ENCODE measurements around the gene P2RX7. TPM values are rescaled to one million over a fixed set of nuclear protein-coding genes. Genes with fewer than 3 reads are reported as not detected.

P2RX7 gene
- 1.9 TPM for total RNA-seq
- long read RNA-seq, full-length matches to known transcripts = 1 of 2 reads
- long read RNA-seq, partial matches to known transcripts = 0 of 2 reads
- long read RNA-seq, other reads (novel, unspliced or antisense) = 1 of 2 reads

- DNase-seq = peak; percentile 85
- peak; percentile 77 for ATAC-seq
- intact Hi-C loops (cut with micrococcal nuclease) = no loop called here
Measured at GRCh38 chr12:121132601-121133481, at the start of gene P2RX7. Gene P2RX7 (plus strand): TSS chr12:121132876. CDS start chr12:121132971, 95 bp downstream.

- no peak for ATAC-seq
- no peak for DNase-seq
- intact Hi-C loops (cut with micrococcal nuclease) = no loop called here
Measured at GRCh38 chr12:121084229-121084628, 48.4 kb upstream of the P2RX7 start.

GRCh38 chr12:121085069-121085468, 47.6 kb upstream of the P2RX7 start:
- intact Hi-C loops (cut with micrococcal nuclease) = no loop called here
- DNase-seq (no peak), ATAC-seq (no peak)

- intact Hi-C loops (cut with micrococcal nuclease) = no loop called here
- DNase-seq (no peak), ATAC-seq (no peak)
Measured at GRCh38 chr12:121085506-121086353, 46.9 kb upstream of the P2RX7 start.

- intact Hi-C loops (cut with micrococcal nuclease) = no loop called here
- DNase-seq = no peak
- no peak for ATAC-seq
Measured at GRCh38 chr12:121086781-121087295, 45.8 kb upstream of the P2RX7 start.

- DNase-seq (no peak), ATAC-seq (no peak)
- intact Hi-C loops (cut with micrococcal nuclease) = no loop called here
Measured at GRCh38 chr12:121087467-121088194, 45.0 kb upstream of the P2RX7 start.

- DNase-seq = no peak
- intact Hi-C loops (cut with micrococcal nuclease) = no loop called here
- ATAC-seq = no peak
Measured at GRCh38 chr12:121088195-121088585, 44.5 kb upstream of the P2RX7 start.

- ATAC-seq = peak; percentile 34
- intact Hi-C loops (cut with micrococcal nuclease) = no loop called here
- no peak for DNase-seq
Measured at GRCh38 chr12:121089031-121089812, 43.5 kb upstream of the P2RX7 start.

GRCh38 chr12:121089813-121090430, 42.8 kb upstream of the P2RX7 start:
- ATAC-seq = no peak
- no peak for DNase-seq
- intact Hi-C loops (cut with micrococcal nuclease) = no loop called here

GRCh38 chr12:121090586-121091514, 41.8 kb upstream of the P2RX7 start:
- intact Hi-C loops (cut with micrococcal nuclease) = no loop called here
- DNase-seq (no peak), ATAC-seq (no peak)

GRCh38 chr12:121092034-121092433, 40.6 kb upstream of the P2RX7 start:
- DNase-seq = no peak
- no peak for ATAC-seq
- intact Hi-C loops (cut with micrococcal nuclease) = no loop called here

GRCh38 chr12:121093487-121093891, 39.2 kb upstream of the P2RX7 start:
- intact Hi-C loops (cut with micrococcal nuclease) = no loop called here
- ATAC-seq (no peak), DNase-seq (no peak)

- ATAC-seq = peak; percentile 92
- intact Hi-C loops (cut with micrococcal nuclease) = no loop called here
Measured at GRCh38 chr12:121095544-121096198, 37.0 kb upstream of the P2RX7 start.

GRCh38 chr12:121096199-121096798, 36.4 kb upstream of the P2RX7 start:
- ATAC-seq (no peak), DNase-seq (no peak)
- intact Hi-C loops (cut with micrococcal nuclease) = no loop called here

More at GRCh38 chr12:121095544-121096198, 37.0 kb upstream of the P2RX7 start:
- DNase-seq = peak; percentile 79

- ATAC-seq (no peak), DNase-seq (no peak)
- intact Hi-C loops (cut with micrococcal nuclease) = no loop called here
Measured at GRCh38 chr12:121099779-121100178, 32.9 kb upstream of the P2RX7 start.

GRCh38 chr12:121102307-121102706, 30.4 kb upstream of the P2RX7 start:
- ATAC-seq (no peak), DNase-seq (no peak)
- intact Hi-C loops (cut with micrococcal nuclease) = no loop called here

Data from left ventricle myocardium superior (tissue), 1 donor.